ENCODE results near the gene A1BG.
"Not testable (repeated sequence)": the region's sequence is repeated elsewhere in the genome, so short reads cannot be mapped to it uniquely, and the experiment has no call there.

A1BG gene

DNA sequence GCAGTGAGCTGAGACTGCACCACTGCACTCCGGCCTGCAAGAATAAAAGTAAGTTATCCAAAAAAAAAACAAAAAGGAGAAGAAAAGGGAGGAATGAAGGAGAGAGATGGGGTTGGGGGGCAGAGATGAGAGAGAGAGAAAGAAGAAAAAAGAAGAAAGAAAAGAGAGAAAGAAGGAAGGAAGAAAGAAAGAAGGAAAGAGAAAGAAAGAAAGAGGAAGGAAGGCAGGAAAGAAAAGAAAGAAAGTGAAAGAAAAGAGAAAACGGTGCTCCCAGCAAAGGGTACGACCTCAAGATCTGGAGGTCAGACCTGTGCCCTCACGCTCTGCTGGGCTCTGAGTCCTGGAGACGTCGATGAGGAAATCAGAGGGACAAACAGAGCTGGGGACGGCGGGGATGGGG lies 3.7 kb downstream of the A1BG start:
- TF ChIP-seq POLR2A (IDR thresholded peaks at IDR 0.05; ENCODE audit: low read length) (no peak), GATA1 (IDR thresholded peaks at IDR 0.05; ENCODE audit: low read depth, low read length) (no peak)
- DNase-seq = no peak

GRCh38 chr19:58348080-58348479 lies 5.2 kb downstream of the A1BG start:
- not testable (repeated sequence) for DNase-seq

- no peak for DNase-seq
- TF ChIP-seq POLR2A (IDR thresholded peaks at IDR 0.05; ENCODE audit: low read length) (no peak), GATA1 (IDR thresholded peaks at IDR 0.05; ENCODE audit: low read depth, low read length) (no peak)
Measured at GRCh38 chr19:58346961-58347929, 6.0 kb downstream of the A1BG start.

DNA sequence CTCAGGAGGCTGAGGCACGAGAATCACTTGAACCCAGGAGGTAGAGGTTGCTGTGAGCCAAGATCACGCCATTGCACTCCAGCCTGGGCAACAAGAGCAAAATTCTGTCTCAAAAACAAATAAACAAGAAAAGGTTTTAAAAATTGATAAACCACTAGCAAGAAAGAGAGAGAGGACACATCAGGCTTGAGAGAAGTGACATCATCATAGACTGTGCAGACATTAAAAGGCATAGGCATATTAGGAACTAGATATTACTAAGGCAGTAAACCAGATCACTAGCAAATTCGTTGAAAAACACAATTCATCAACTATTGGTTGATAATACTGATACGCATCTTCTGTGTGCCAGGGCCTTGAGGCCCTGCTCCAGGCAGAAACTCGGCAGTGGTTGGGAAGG lies 7.7 kb downstream of the A1BG start:
- no peak for DNase-seq
- TF ChIP-seq POLR2A (IDR thresholded peaks at IDR 0.05; ENCODE audit: low read length) (no peak), GATA1 (IDR thresholded peaks at IDR 0.05; ENCODE audit: low read depth, low read length) (no peak)

- DNase-seq = no peak
- TF ChIP-seq GATA1 (IDR thresholded peaks at IDR 0.05; ENCODE audit: low read depth, low read length) (no peak), POLR2A (IDR thresholded peaks at IDR 0.05; ENCODE audit: low read length) (no peak)
Measured at GRCh38 chr19:58338825-58339558, 14.3 kb downstream of the A1BG start.

GRCh38 chr19:58338336-58338735 lies 15.0 kb downstream of the A1BG start:
- no peak for DNase-seq
- TF ChIP-seq POLR2A (IDR thresholded peaks at IDR 0.05; ENCODE audit: low read length) (no peak), GATA1 (IDR thresholded peaks at IDR 0.05; ENCODE audit: low read depth, low read length) (no peak)

DNA sequence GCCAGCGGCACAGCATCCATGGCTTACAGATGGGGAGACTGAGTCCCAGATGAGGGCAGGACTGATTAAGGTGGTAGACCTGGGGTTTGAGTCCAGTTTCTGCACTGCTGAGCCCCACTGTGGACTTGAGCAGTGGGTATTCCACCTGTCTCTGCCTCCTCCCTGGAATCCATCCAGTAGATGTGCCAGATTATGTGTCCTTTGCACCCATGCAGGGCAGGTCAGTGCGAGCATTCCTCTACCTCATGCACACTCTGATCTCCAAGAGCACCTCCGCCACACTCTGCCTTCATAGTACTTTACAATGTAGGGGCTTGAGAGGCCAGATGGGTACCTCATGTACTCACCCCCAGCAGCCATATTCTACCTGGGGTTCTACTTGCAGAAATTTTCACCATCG lies 16.5 kb downstream of the A1BG start:
- DNase-seq = no peak
- no peak for TF ChIP-seq POLR2A (IDR thresholded peaks at IDR 0.05; ENCODE audit: low read length)
- TF ChIP-seq GATA1 (IDR thresholded peaks at IDR 0.05; ENCODE audit: low read depth, low read length) = no peak

DNA sequence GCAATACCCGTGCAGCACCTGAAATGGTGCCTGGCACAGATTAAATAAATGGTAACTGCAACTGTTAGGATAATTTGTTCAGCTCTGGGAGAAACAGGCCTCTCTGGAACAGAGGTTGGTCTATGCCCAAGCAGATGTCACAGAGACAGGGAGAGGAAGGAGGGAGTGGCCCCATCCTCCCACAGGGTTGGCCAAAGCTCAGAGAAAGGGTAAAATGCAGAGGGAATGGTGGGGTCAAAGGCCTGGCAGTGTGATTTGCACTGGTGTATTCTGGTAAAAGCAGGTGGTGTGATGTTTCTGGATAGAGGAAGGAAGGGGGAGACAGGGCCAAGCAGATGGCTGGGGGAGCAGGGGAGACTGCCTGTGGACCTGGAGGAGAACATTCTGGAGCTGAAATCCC lies 17.1 kb downstream of the A1BG start:
- TF ChIP-seq POLR2A (IDR thresholded peaks at IDR 0.05; ENCODE audit: low read length) = no peak
- TF ChIP-seq GATA1 (IDR thresholded peaks at IDR 0.05; ENCODE audit: low read depth, low read length) = no peak
- no peak for DNase-seq

DNA sequence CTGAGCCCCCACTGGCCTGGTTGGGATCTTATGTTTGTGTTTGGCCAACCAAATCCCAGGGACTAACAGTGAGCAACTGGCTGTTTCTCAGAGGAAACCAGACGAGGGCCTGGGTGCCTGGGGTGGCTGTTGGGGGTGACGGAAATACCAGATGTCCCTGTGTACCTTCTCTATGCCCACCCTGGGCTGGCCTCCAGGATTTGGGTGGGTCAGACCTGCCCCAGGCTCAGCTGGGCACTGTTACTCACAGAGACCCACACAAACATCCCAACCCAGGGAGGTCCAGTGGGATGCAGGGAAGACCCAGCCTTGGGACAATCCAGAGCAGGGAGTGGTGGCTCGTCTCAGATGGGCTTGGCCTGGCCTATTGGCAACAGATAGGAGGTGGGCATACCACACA lies 17.7 kb downstream of the A1BG start:
- TF ChIP-seq POLR2A (IDR thresholded peaks at IDR 0.05; ENCODE audit: low read length) (no peak), GATA1 (IDR thresholded peaks at IDR 0.05; ENCODE audit: low read depth, low read length) (no peak)
- no peak for DNase-seq

GRCh38 chr19:58334691-58335249 lies 18.5 kb downstream of the A1BG start:
- DNase-seq = no peak
- TF ChIP-seq GATA1 (IDR thresholded peaks at IDR 0.05; ENCODE audit: low read depth, low read length) (no peak), POLR2A (IDR thresholded peaks at IDR 0.05; ENCODE audit: low read length) (no peak)

GRCh38 chr19:58332697-58333096 lies 20.6 kb downstream of the A1BG start:
- no peak for DNase-seq
- TF ChIP-seq GATA1 (IDR thresholded peaks at IDR 0.05; ENCODE audit: low read depth, low read length) = no peak
- TF ChIP-seq POLR2A (IDR thresholded peaks at IDR 0.05; ENCODE audit: low read length) = no peak

- TF ChIP-seq POLR2A (IDR thresholded peaks at IDR 0.05; ENCODE audit: low read length) (no peak), GATA1 (IDR thresholded peaks at IDR 0.05; ENCODE audit: low read depth, low read length) (no peak)
- peak in 1 of 2 experiments; percentile 41 for DNase-seq
Measured at GRCh38 chr19:58330458-58330857, 22.8 kb downstream of the A1BG start.

GRCh38 chr19:58328999-58329398 lies 24.3 kb downstream of the A1BG start:
- peak; percentile 41 to 46 for DNase-seq
- TF ChIP-seq GATA1 (IDR thresholded peaks at IDR 0.05; ENCODE audit: low read depth, low read length) = no peak
- no peak for TF ChIP-seq POLR2A (IDR thresholded peaks at IDR 0.05; ENCODE audit: low read length)

Measured in erythroblast (primary cell).